ENCODE results near the gene SLC25A29.
"Not testable (repeated sequence)": the region's sequence is repeated elsewhere in the genome, so short reads cannot be mapped to it uniquely, and the experiment has no call there.

Gene SLC25A29

GRCh38 chr14:100289916-100290606, 16.2 kb downstream of the SLC25A29 start:
- peaks cover 4% of the 10 kb centered on the region; the same call in 1 of the 2 replicates for H3K79me2 ChIP-seq (ENCODE audit: control insufficient read depth, low read length)
- TF ChIP-seq EZH2phosphoT487 (IDR thresholded peaks at IDR 0.05; ENCODE audit: borderline replicate concordance, low read length) (no peak), CTCF (IDR thresholded peaks at IDR 0.05; ENCODE audit: low read depth, low read length, poor library complexity, severe bottlenecking) (no peak)
- H4K20me1 ChIP-seq (ENCODE audit: control insufficient read depth, insufficient read depth, low read depth, low read length) = peaks cover 4% of the 10 kb centered on the region; the same call in 1 of the 2 replicates
- no peaks in the 10 kb centered on the region for H3K9me3 ChIP-seq (ENCODE audit: control insufficient read depth, insufficient read depth, low read length)
- no peaks in the 10 kb centered on the region for H3K27me3 ChIP-seq (ENCODE audit: control insufficient read depth, low read length)
- no peaks in the 10 kb centered on the region for H3K36me3 ChIP-seq (ENCODE audit: control insufficient read depth, low read length)
- peaks cover 25% of the 10 kb centered on the region for H3K4me1 ChIP-seq (ENCODE audit: control insufficient read depth, low read length)
- no peak overlapping the region for H3K4me2 ChIP-seq (ENCODE audit: low read length)
- no peak overlapping the region for H3K4me3 ChIP-seq (ENCODE audit: low read length)
- H3K9me2 ChIP-seq (replicated peaks; ENCODE audit: control insufficient read depth, low read length) = no peaks in the 10 kb centered on the region
- no peaks in the 10 kb centered on the region for H3F3A ChIP-seq (ENCODE audit: control insufficient read depth, insufficient read depth)
- no peak overlapping the region for H3K27ac ChIP-seq (ENCODE audit: low read depth, low read length)

- H3K36me3 ChIP-seq (ENCODE audit: control insufficient read depth, low read length) = no peaks in the 10 kb centered on the region
- H4K20me1 ChIP-seq (ENCODE audit: control insufficient read depth, insufficient read depth, low read depth, low read length) = peaks cover 4% of the 10 kb centered on the region; the same call in 1 of the 2 replicates
- peaks cover 4% of the 10 kb centered on the region; the same call in 1 of the 2 replicates for H3F3A ChIP-seq (ENCODE audit: control insufficient read depth, insufficient read depth)
- H3K27ac ChIP-seq (ENCODE audit: low read depth, low read length) = no peak overlapping the region
- no peaks in the 10 kb centered on the region for H3K9me3 ChIP-seq (ENCODE audit: control insufficient read depth, insufficient read depth, low read length)
- peaks cover 4% of the 10 kb centered on the region; the same call in 1 of the 2 replicates for H3K79me2 ChIP-seq (ENCODE audit: control insufficient read depth, low read length)
- no peak overlapping the region for H3K4me3 ChIP-seq (ENCODE audit: low read length)
- no peak for TF ChIP-seq CTCF (IDR thresholded peaks at IDR 0.05; ENCODE audit: low read depth, low read length, poor library complexity, severe bottlenecking)
- TF ChIP-seq EZH2phosphoT487 (IDR thresholded peaks at IDR 0.05; ENCODE audit: borderline replicate concordance, low read length) = no peak
- peaks cover 21% of the 10 kb centered on the region for H3K4me1 ChIP-seq (ENCODE audit: control insufficient read depth, low read length)
- no peaks in the 10 kb centered on the region for H3K27me3 ChIP-seq (ENCODE audit: control insufficient read depth, low read length)
- no peak overlapping the region for H3K4me2 ChIP-seq (ENCODE audit: low read length)
- H3K9me2 ChIP-seq (replicated peaks; ENCODE audit: control insufficient read depth, low read length) = no peaks in the 10 kb centered on the region
Measured at GRCh38 chr14:100288382-100289185, 17.7 kb downstream of the SLC25A29 start.

- not testable (repeated sequence) for H3K9me2 ChIP-seq (replicated peaks; ENCODE audit: control insufficient read depth, low read length); H3K27ac ChIP-seq (ENCODE audit: low read depth, low read length); H3K4me2 ChIP-seq (ENCODE audit: low read length); H4K20me1 ChIP-seq (ENCODE audit: control insufficient read depth, insufficient read depth, low read depth, low read length); H3F3A ChIP-seq (ENCODE audit: control insufficient read depth, insufficient read depth); H3K27me3 ChIP-seq (ENCODE audit: control insufficient read depth, low read length); H3K36me3 ChIP-seq (ENCODE audit: control insufficient read depth, low read length); H3K79me2 ChIP-seq (ENCODE audit: control insufficient read depth, low read length); H3K4me3 ChIP-seq (ENCODE audit: low read length); H3K9me3 ChIP-seq (ENCODE audit: control insufficient read depth, insufficient read depth, low read length)
- H3K4me1 ChIP-seq (ENCODE audit: control insufficient read depth, low read length) = peaks cover 15% of the 10 kb centered on the region
Measured at GRCh38 chr14:100287998-100288295, 18.3 kb downstream of the SLC25A29 start.
